Thyroid gland (tissue), 4 donors: ENCODE data around the gene GPR183. TPM values are rescaled to one million over a fixed set of nuclear protein-coding genes. Genes with fewer than 3 reads are reported as not detected.

Source experiments
- DNase-seq, 2 donors: peaks; one replicate each; pipeline ENCODE4 v3.0.0-alpha.2; 2019
- H3K27ac ChIP-seq, 3 donors: fragments of 200-600 bp; sonication (generic); 1 replicate in 2 of 3; 2 replicates in 1 of 3; pipeline ENCODE4 v1.5.1; 2016 to 2019; ENCODE audit warnings: mild to moderate bottlenecking in 1 of 3, moderate library complexity in 1 of 3
- H3K27me3 ChIP-seq: fragments of 200-600 bp; sonication (generic); one replicate; pipeline ENCODE4 v1.5.1; 2019
- H3K36me3 ChIP-seq, 2 donors: fragments of 200-600 bp; sonication (generic); one replicate each; pipeline ENCODE4 v1.5.1; 2016 to 2019
- H3K4me1 ChIP-seq, 2 donors: fragments of 200-600 bp; sonication (generic); one replicate each; pipeline ENCODE4 v1.5.1; 2017 to 2019
- H3K4me3 ChIP-seq, 3 donors: fragments of 200-600 bp; sonication (generic); replicated peaks in 1 of 3; 1 replicate in 2 of 3; 2 replicates in 1 of 3; pipeline ENCODE4 v1.5.1; 2016; ENCODE audit warnings: mild to moderate bottlenecking in 1 of 3
- H3K9me3 ChIP-seq: fragments of 200-600 bp; sonication (generic); one replicate; pipeline ENCODE4 v1.5.1; 2017
- POLR2A ChIP-seq, 2 donors: fragments of 450-650 bp; IDR thresholded peaks; one replicate each; pipeline ENCODE4 v1.6.1; 2017; ENCODE audit warnings: antibody characterized with exemption in 2 of 2, mild to moderate bottlenecking in 2 of 2, moderate library complexity in 1 of 2
- WGBS, 2 donors: methylation state at CpG; one replicate each; pipeline ENCODE4 v1.1.5; 2017; 5-methylcytosine and 5-hydroxymethylcytosine counted together
- intact Hi-C: fragments of 100-400 bp; cut with DNase I; formaldehyde crosslinking; loops from one replicate; pipeline ENCODE4 v1.15.1; 2023
- total RNA-seq, 4 donors: library from RNA; depleted of rRNA; stranded (reverse); fragments of >200 nt; gene quantifications; one replicate each; pipeline ENCODE4 v1.2.3, GENCODE V29; 2016
- TF ChIP-seq, protein P1 (sequence below), 6 experiments: fragments of 200-600 bp in 3 of 6; fragments of 450-650 bp in 3 of 6; sonication (generic) in 3 of 6; IDR thresholded peaks; one replicate each; pipeline ENCODE4 v1.5.1; 2016 to 2019; ENCODE audit warnings: antibody characterized with exemption in 6 of 6, mild to moderate bottlenecking in 2 of 6, inconsistent platforms in 1 of 6, moderate library complexity in 1 of 6

GPR183 gene
- total RNA-seq, 4 donors from 2014 or later = 2.5 to 9.7 (median 5.1) TPM

DNA sequence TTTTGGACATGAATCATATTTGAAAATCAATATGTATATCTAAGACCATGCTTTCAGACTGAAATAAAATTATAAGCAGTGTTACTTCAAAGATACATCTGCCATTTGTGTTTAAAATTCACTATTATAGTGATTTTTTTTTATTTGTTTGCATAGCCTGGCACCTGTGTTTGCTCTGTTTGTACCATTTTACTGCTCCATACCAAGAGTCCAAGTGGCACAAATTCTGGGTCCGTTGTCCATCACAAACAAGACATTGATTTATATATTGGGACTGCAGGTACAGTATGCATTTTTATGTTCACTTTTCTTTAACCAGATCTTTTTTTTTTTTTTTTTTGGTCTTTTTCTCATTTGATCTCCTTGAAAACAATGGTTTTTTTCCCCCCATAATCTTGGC is 6.7 kb upstream of the GPR183 start:
- TF ChIP-seq POLR2A (IDR thresholded peaks at IDR 0.05) = no peak
- TF ChIP-seq, protein P1, sequence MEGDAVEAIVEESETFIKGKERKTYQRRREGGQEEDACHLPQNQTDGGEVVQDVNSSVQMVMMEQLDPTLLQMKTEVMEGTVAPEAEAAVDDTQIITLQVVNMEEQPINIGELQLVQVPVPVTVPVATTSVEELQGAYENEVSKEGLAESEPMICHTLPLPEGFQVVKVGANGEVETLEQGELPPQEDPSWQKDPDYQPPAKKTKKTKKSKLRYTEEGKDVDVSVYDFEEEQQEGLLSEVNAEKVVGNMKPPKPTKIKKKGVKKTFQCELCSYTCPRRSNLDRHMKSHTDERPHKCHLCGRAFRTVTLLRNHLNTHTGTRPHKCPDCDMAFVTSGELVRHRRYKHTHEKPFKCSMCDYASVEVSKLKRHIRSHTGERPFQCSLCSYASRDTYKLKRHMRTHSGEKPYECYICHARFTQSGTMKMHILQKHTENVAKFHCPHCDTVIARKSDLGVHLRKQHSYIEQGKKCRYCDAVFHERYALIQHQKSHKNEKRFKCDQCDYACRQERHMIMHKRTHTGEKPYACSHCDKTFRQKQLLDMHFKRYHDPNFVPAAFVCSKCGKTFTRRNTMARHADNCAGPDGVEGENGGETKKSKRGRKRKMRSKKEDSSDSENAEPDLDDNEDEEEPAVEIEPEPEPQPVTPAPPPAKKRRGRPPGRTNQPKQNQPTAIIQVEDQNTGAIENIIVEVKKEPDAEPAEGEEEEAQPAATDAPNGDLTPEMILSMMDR (IDR thresholded peaks at IDR 0.05) = no peak
- intact Hi-C loops = no loop called here
- Histone ChIP-seq H3K4me1 (peaks cover 21 to 27% of the 10 kb centered on the region in 2 donors), H3K27ac (peak overlapping the region in 2 of 3 donors; percentile 10 to 84), H3K27me3 (no peaks in the 10 kb centered on the region), H3K9me3 (no peaks in the 10 kb centered on the region), H3K36me3 (peaks cover 0 to 3% of the 10 kb centered on the region in 2 donors), H3K4me3 (no peak overlapping the region)
- 90 to 96% methylated on average over 1 of the region's 1 CpG for WGBS, 2 donors
- DNase-seq = no peak

DNA sequence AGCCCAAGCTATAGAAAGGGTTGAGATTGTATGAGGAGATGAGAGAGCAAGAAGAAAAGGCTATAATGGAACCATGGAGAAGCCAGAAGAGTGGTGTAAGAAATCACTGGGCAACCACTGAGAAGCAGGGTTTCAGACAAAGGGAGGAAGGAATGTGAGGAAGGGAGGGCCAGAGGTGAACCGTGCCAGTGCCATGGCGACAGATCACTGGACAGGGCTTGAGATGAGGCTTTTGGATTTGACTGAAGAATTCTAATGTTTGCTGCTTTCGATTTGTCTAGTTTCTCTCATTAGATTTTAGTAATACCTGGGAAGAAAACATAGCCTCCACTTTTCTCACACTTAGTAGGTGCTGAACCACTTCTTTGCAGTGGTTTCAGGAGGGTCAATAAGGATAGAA is 6.3 kb upstream of the GPR183 start:
- no peak for TF ChIP-seq POLR2A (IDR thresholded peaks at IDR 0.05)
- TF ChIP-seq, protein P1 (IDR thresholded peaks at IDR 0.05) = no peak
- H3K4me1 ChIP-seq = peaks cover 21 to 29% of the 10 kb centered on the region in 2 donors
- intact Hi-C loops = no loop called here
- H3K27ac ChIP-seq = peak overlapping the region; percentile 76 to 84 (median 78)
- no peaks in the 10 kb centered on the region for H3K9me3 ChIP-seq
- WGBS, 2 donors = 54 to 57% methylated on average over 3 of the region's 3 CpGs
- peak; percentile 53 to 77 for DNase-seq
- peaks cover 0 to 3% of the 10 kb centered on the region in 2 donors for H3K36me3 ChIP-seq
- H3K4me3 ChIP-seq = no peak overlapping the region
- no peaks in the 10 kb centered on the region for H3K27me3 ChIP-seq

- DNase-seq = peak; percentile 88 to 90
- 31 to 35% methylated on average over 7 of the region's 7 CpGs for WGBS, 2 donors
- no peaks in the 10 kb centered on the region for H3K27me3 ChIP-seq
- peak overlapping the region; percentile 76 to 84 (median 78) for H3K27ac ChIP-seq
- H3K4me3 ChIP-seq = no peak overlapping the region
- intact Hi-C loops = no loop called here
- H3K36me3 ChIP-seq = no peaks in the 10 kb centered on the region
- TF ChIP-seq POLR2A (IDR thresholded peaks at IDR 0.05) = peak in 1 of 2 donors; percentile 42
- TF ChIP-seq, protein P1 (IDR thresholded peaks at IDR 0.05) = no peak
- H3K4me1 ChIP-seq = peaks cover 29 to 39% of the 10 kb centered on the region in 2 donors
- H3K9me3 ChIP-seq = no peaks in the 10 kb centered on the region
Measured at GRCh38 chr13:99312493-99312883, 5.3 kb upstream of the GPR183 start.

DNA sequence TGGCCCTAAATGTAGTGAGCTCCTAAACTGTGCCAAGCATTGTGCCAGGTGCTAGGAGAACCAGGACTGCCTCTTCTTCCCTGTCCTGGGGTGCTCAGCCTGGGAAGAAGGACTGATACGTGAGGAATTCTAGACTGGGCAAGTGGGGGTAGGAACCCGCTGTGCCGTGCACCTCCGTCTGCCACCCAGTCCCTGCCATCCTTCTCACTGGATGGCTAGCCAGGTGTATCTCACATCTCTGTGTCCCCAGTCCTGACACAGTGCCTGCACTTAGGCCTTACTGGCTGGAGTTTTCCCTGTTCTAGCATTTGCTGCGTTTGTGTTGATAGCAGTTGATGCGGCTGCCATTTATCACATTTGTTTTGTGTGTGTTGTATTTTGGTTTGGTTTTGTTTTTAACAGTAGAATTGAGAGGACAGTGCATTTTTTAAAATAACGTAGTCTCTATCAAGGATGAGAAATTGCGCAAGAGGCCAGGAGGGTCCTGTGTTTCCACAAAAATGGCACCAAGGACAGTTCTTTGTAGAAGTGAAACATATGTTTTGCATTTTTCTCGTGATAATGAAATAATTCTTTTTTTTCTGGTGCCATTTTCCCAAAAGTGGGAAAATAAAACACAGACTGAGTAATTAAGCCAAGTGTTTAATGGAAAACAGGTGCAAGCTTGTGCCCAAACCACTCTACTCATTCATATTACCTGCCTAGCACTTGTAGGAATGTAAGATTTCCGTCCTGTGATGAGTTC is 4.7 kb upstream of the GPR183 start:
- peak overlapping the region; percentile 76 to 84 (median 78) for H3K27ac ChIP-seq
- peak; percentile 27 to 51 for DNase-seq
- intact Hi-C loops = no loop called here
- no peaks in the 10 kb centered on the region for H3K36me3 ChIP-seq
- 73 to 84% methylated on average over 10 of the region's 10 CpGs for WGBS, 2 donors
- H3K27me3 ChIP-seq = no peaks in the 10 kb centered on the region
- H3K9me3 ChIP-seq = no peaks in the 10 kb centered on the region
- H3K4me3 ChIP-seq = no peak overlapping the region
- peaks cover 34 to 41% of the 10 kb centered on the region in 2 donors for H3K4me1 ChIP-seq
- TF ChIP-seq, protein P1 (IDR thresholded peaks at IDR 0.05) = no peak
- TF ChIP-seq POLR2A (IDR thresholded peaks at IDR 0.05) = no peak

DNA sequence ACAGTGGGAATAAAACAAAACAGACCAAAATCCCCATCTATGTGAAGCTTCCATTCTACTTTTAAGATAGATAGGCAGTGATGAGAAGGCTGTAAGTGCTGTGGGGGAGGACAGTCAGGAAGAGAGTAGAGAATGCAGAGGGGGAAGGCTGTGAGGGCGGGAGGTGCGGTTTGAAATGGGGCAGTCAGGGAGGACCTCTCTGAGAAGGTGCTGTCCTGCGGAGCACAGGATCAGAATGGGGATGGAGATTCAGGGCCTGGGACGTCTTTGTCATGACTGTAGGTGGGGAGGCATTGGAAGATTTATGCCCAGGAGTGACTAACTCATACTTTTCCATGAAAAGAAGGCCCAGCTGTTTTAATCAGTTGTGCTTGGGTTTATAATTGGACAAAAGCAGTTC is 3.9 kb upstream of the GPR183 start:
- peaks cover 36 to 44% of the 10 kb centered on the region in 2 donors for H3K4me1 ChIP-seq
- intact Hi-C loops = no loop called here
- peak overlapping the region in 2 of 3 donors; percentile 76 to 78 for H3K27ac ChIP-seq

More for the DNA sequence above, 3.9 kb upstream of the GPR183 start:
- H3K36me3 ChIP-seq = no peaks in the 10 kb centered on the region
- TF ChIP-seq, protein P1 (IDR thresholded peaks at IDR 0.05) = no peak
- no peak for TF ChIP-seq POLR2A (IDR thresholded peaks at IDR 0.05)
- no peak for DNase-seq
- H3K9me3 ChIP-seq = no peaks in the 10 kb centered on the region
- H3K4me3 ChIP-seq = no peak overlapping the region
- H3K27me3 ChIP-seq = no peaks in the 10 kb centered on the region
- WGBS, 2 donors = 90 to 96% methylated on average over 4 of the region's 4 CpGs
